Osteocyte (in vitro differentiated cells): ENCODE measurements around the gene SCAPER. TPM values are rescaled to one million over a fixed set of nuclear protein-coding genes. Genes with fewer than 3 reads are reported as not detected.
"Not testable (repeated sequence)": the region's sequence is repeated elsewhere in the genome, so short reads cannot be mapped to it uniquely, and the experiment has no call there.

Source experiments
- DNase-seq: peaks from one replicate; pipeline ENCODE4 v3.0.0; 2021; ENCODE audit warnings: mixed read lengths; ENCODE audit not compliant: unreplicated experiment; ENCODE audit errors: extremely low spot score
- H3K27ac Mint-ChIP-seq: one replicate; pipeline ENCODE4 v1.8.0; 2021; ENCODE audit warnings: mild to moderate bottlenecking, mixed read lengths; ENCODE audit not compliant: unreplicated experiment
- H3K27me3 Mint-ChIP-seq: one replicate; pipeline ENCODE4 v1.8.0; 2021; ENCODE audit warnings: mixed read lengths; ENCODE audit not compliant: unreplicated experiment
- H3K36me3 Mint-ChIP-seq: one replicate; pipeline ENCODE4 v1.8.0; 2021; ENCODE audit warnings: mixed read lengths; ENCODE audit not compliant: unreplicated experiment
- H3K4me1 Mint-ChIP-seq: one replicate; pipeline ENCODE4 v1.8.0; 2021; ENCODE audit warnings: mixed read lengths; ENCODE audit not compliant: unreplicated experiment
- H3K4me3 Mint-ChIP-seq: one replicate; pipeline ENCODE4 v1.8.0; 2021; ENCODE audit warnings: mild to moderate bottlenecking, moderate library complexity, mixed read lengths; ENCODE audit not compliant: unreplicated experiment
- H3K9me3 Mint-ChIP-seq: one replicate; pipeline ENCODE4 v1.8.0; 2021; ENCODE audit warnings: mixed read lengths; ENCODE audit not compliant: unreplicated experiment
- total RNA-seq: library from RNA; stranded (reverse); gene quantifications from 2 replicates; pipeline ENCODE4 v1.2.1, GENCODE V29; 2021
- TF ChIP-seq, protein P1 (sequence below): fragments of 200-600 bp; sonication (generic); IDR thresholded peaks from 2 replicates; pipeline ENCODE4 v1.5.0; 2021; ENCODE audit warnings: antibody characterized with exemption, mild to moderate bottlenecking, moderate library complexity

SCAPER gene
- total RNA-seq, 1 donor from 2014 or later = 20.0 TPM

DNA sequence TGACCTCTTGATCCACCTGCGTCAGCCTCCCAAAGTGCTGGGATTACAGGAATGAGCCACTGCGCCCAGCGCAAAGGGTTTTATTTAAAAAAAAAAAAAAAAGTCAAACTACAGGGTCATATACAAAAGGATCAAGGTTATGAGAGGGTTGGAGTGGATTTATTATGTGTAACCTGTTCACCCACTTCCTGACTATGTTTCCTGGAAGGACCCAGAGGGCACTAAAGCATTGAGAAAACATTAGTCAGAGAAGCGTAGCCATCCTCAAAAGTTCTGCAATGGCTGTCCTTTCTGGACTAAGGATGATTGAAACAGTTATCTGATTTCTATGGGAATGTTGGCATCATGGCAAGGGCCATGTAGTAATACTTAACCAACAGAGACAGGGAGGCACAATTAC lies 7.3 kb upstream of the SCAPER start:
- H3K27me3 Mint-ChIP-seq = peaks cover 38% of the 10 kb centered on the region
- TF ChIP-seq, protein P1, sequence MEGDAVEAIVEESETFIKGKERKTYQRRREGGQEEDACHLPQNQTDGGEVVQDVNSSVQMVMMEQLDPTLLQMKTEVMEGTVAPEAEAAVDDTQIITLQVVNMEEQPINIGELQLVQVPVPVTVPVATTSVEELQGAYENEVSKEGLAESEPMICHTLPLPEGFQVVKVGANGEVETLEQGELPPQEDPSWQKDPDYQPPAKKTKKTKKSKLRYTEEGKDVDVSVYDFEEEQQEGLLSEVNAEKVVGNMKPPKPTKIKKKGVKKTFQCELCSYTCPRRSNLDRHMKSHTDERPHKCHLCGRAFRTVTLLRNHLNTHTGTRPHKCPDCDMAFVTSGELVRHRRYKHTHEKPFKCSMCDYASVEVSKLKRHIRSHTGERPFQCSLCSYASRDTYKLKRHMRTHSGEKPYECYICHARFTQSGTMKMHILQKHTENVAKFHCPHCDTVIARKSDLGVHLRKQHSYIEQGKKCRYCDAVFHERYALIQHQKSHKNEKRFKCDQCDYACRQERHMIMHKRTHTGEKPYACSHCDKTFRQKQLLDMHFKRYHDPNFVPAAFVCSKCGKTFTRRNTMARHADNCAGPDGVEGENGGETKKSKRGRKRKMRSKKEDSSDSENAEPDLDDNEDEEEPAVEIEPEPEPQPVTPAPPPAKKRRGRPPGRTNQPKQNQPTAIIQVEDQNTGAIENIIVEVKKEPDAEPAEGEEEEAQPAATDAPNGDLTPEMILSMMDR = no peak

DNA sequence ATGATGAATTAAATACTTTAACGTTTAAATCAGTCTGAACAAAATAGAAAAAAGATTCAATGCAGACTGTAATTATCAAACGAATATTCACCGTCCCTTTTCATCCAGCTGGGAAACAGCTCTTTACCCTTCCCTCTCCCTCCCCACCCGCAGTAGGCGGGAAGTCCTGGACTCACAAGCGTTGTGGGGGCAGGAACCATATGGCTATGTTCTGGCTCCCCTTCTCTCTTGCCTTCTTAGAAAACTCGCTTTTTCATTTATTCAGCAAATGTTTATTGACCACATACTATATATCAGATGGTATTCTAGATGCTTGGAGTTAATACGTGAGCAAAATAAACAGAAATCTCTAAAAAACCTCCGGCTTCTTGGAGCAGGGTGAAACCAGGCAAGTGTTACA lies 715 bp upstream of the SCAPER start:
- TF ChIP-seq, protein P1 = no peak
- DNase-seq = no peak
- Mint-ChIP-seq H3K36me3 (no peaks in the 10 kb centered on the region), H3K27me3 (peaks cover 2% of the 10 kb centered on the region), H3K4me1 (peaks cover 24% of the 10 kb centered on the region), H3K9me3 (no peaks in the 10 kb centered on the region), H3K27ac (no peak overlapping the region), H3K4me3 (peak overlapping the region; percentile 89)

More for the DNA sequence above, 7.3 kb upstream of the SCAPER start:
- DNase-seq = no peak
- H3K36me3 Mint-ChIP-seq = no peaks in the 10 kb centered on the region
- H3K9me3 Mint-ChIP-seq = no peaks in the 10 kb centered on the region
- no peaks in the 10 kb centered on the region for H3K4me1 Mint-ChIP-seq
- no peak overlapping the region for H3K27ac Mint-ChIP-seq
- H3K4me3 Mint-ChIP-seq = no peak overlapping the region

DNA sequence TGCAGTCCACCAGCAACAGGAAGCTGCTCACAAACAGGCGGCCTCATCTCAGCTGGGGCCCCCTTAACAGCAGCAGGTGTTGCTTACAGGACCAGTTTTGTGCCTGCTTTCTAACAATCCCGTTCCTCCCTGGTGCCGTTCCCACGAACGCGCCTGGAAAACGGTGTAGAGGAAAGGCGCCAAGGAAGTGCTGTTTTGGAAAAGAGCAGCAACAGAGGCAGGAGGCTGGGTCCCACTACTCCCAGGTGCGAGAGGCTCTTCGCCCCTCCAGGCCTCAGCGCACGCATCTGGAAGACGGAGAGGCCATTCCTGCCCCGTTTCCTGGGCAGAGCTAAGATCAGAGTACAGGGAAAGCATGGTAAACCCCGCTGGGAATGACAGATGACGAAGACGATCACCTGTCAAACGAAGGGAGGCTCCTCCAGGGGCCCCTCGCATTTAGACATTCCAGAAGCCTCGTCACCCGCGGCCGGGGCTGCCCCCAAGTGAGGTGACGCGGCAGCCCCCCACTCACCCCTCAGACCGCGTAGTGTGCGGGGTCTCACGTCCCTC lies 603 bp downstream of the SCAPER start:
- Mint-ChIP-seq H3K4me3 (peak overlapping the region; percentile 89), H3K9me3 (no peaks in the 10 kb centered on the region), H3K36me3 (no peaks in the 10 kb centered on the region), H3K4me1 (peaks cover 24% of the 10 kb centered on the region), H3K27me3 (peaks cover 2% of the 10 kb centered on the region), H3K27ac (peak overlapping the region; percentile 87)
- DNase-seq = no peak
- TF ChIP-seq, protein P1 = no peak

DNA sequence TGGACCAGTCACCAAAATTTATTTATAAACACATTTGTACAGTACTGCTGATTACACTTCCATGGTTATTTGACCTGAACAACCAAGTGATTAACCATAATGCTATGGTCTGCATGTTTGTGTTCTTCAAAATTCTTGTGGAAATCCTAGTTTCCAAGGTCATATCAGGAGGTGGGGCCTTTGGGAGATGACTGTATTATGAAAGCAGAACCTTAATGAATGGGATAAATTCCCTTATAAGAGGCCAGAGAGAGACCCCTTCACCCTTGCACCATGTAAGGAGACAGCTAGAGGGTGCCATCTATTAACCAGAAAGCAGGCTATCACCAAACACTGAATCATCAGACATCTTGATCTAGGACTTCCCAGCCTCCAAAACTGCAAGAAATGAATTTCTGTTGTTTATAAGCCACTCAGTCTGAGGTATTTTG lies 1.9 kb downstream of the SCAPER start:
- peaks cover 2% of the 10 kb centered on the region for H3K27me3 Mint-ChIP-seq
- no peak for DNase-seq
- no peak overlapping the region for H3K27ac Mint-ChIP-seq

DNA sequence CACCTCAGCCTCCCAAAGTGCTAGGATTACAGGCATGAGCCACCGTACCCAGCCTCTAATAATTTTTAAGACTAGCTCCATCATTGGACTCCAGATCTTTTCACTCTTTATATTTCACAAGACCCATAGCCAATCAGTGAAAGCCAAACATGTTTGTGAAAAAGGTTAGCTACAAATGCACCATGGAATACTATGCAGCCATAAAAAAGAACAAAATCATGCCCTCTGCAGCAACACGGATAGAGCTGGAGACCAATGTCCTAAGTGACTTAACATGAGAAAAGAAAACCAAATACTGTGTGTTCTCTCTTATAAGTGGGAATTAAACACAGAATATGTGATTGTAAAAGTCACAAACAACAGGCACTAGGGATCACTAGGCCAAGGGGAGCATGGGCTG lies 3.2 kb downstream of the SCAPER start:
- no peak overlapping the region for H3K27ac Mint-ChIP-seq
- H3K4me1 Mint-ChIP-seq = peaks cover 24% of the 10 kb centered on the region
- DNase-seq = no peak
- no peaks in the 10 kb centered on the region for H3K27me3 Mint-ChIP-seq
- H3K9me3 Mint-ChIP-seq = no peaks in the 10 kb centered on the region
- no peak overlapping the region for H3K4me3 Mint-ChIP-seq
- no peaks in the 10 kb centered on the region for H3K36me3 Mint-ChIP-seq
- TF ChIP-seq, protein P1 = no peak

More for the DNA sequence above, 1.9 kb downstream of the SCAPER start:
- Mint-ChIP-seq H3K4me1 (peaks cover 24% of the 10 kb centered on the region), H3K9me3 (no peaks in the 10 kb centered on the region), H3K36me3 (no peaks in the 10 kb centered on the region), H3K4me3 (peak overlapping the region; percentile 46)
- TF ChIP-seq, protein P1 = peak; percentile 36

DNA sequence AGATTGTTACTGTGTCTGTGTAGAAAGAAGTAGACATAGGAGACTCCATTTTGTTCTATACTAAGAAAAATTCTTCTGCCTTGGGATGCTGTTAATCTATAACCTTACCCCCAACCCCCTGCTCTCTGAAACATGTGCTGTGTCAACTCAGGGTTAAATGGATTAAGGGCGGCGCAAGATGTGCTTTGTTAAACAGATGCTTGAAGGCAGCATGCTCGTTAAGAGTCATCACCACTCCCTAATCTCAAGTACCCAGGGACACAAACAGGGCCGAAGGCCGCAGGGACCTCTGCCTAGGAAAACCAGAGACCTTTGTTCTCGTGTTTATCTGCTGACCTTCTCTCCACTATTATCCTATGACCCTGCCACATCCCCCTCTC lies 5.2 kb downstream of the SCAPER start:
- H3K4me3 Mint-ChIP-seq, H3K27ac Mint-ChIP-seq, H3K27me3 Mint-ChIP-seq, H3K36me3 Mint-ChIP-seq, H3K9me3 Mint-ChIP-seq, DNase-seq: not testable (repeated sequence)
- peaks cover 13% of the 10 kb centered on the region for H3K4me1 Mint-ChIP-seq

DNA sequence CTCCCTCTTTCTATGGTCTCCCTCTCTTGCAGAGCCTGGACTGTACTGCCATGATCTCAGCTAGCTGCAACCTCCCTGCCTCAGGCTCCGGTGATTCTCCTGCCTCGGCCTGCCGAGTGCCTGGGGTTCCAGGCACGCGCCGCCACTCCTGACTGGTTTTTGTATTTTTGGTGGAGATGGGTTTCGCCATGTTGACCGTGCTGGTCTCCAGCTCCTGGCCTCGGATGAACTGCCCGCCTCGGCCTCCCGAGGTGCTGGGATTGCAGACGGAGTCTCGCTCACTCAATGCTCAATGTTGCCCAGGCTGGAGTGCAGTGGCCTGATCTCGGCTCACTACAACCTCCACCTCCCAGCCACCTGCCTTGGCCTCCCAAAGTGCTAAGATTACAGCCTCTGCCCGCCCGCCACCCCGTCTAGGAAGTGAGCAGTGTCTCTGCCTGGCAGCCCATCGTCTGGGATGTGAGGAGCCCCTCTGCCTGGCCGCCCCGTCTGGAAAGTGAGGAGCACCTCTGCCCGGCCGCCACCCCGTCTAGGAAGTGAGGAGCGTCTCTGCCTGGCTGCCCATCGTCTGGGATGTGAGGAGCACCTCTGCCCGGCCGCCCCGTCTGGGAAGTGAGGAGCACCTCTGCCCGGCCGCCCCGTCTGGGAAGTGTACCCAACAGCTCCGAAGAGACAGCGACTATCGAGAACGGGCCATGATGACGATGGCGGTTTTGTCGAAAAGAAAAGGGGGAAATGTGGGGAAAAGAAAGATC lies 5.8 kb downstream of the SCAPER start:
- H3K27ac Mint-ChIP-seq, H3K9me3 Mint-ChIP-seq, H3K4me3 Mint-ChIP-seq, H3K27me3 Mint-ChIP-seq, DNase-seq, H3K36me3 Mint-ChIP-seq: not testable (repeated sequence)
- H3K4me1 Mint-ChIP-seq = peaks cover 10% of the 10 kb centered on the region
